ENCODE data around the gene MAPKAPK2.

- no peak for TF ChIP-seq USF1 (CRISPR knock-in tag; IDR thresholded peaks at IDR 0.05)
- TF ChIP-seq, protein P1, sequence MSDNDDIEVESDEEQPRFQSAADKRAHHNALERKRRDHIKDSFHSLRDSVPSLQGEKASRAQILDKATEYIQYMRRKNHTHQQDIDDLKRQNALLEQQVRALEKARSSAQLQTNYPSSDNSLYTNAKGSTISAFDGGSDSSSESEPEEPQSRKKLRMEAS (CRISPR knock-in tag; IDR thresholded peaks at IDR 0.05) = no peak
- no peak for TF ChIP-seq ATF3 (CRISPR knock-in tag; conservative IDR thresholded peaks at IDR 0.05)
- no peak for TF ChIP-seq ZNF121 (CRISPR knock-in tag; IDR thresholded peaks at IDR 0.05)
- TF ChIP-seq AFF4 (CRISPR knock-in tag; IDR thresholded peaks at IDR 0.05; ENCODE audit: borderline replicate concordance) = no peak
- TF ChIP-seq JUN (CRISPR knock-in tag; IDR thresholded peaks at IDR 0.05) = no peak
- TF ChIP-seq, protein P2, sequence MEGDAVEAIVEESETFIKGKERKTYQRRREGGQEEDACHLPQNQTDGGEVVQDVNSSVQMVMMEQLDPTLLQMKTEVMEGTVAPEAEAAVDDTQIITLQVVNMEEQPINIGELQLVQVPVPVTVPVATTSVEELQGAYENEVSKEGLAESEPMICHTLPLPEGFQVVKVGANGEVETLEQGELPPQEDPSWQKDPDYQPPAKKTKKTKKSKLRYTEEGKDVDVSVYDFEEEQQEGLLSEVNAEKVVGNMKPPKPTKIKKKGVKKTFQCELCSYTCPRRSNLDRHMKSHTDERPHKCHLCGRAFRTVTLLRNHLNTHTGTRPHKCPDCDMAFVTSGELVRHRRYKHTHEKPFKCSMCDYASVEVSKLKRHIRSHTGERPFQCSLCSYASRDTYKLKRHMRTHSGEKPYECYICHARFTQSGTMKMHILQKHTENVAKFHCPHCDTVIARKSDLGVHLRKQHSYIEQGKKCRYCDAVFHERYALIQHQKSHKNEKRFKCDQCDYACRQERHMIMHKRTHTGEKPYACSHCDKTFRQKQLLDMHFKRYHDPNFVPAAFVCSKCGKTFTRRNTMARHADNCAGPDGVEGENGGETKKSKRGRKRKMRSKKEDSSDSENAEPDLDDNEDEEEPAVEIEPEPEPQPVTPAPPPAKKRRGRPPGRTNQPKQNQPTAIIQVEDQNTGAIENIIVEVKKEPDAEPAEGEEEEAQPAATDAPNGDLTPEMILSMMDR (IDR thresholded peaks at IDR 0.05) = no peak
- TF ChIP-seq, protein P3, sequence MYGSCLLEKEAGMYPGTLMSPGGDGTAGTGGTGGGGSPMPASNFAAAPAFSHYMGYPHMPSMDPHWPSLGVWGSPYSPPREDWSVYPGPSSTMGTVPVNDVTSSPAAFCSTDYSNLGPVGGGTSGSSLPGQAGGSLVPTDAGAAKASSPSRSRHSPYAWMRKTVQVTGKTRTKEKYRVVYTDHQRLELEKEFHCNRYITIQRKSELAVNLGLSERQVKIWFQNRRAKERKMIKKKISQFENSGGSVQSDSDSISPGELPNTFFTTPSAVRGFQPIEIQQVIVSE (CRISPR knock-in tag; IDR thresholded peaks at IDR 0.05; ENCODE audit: borderline replicate concordance) = no peak
- TF ChIP-seq, protein P4, sequence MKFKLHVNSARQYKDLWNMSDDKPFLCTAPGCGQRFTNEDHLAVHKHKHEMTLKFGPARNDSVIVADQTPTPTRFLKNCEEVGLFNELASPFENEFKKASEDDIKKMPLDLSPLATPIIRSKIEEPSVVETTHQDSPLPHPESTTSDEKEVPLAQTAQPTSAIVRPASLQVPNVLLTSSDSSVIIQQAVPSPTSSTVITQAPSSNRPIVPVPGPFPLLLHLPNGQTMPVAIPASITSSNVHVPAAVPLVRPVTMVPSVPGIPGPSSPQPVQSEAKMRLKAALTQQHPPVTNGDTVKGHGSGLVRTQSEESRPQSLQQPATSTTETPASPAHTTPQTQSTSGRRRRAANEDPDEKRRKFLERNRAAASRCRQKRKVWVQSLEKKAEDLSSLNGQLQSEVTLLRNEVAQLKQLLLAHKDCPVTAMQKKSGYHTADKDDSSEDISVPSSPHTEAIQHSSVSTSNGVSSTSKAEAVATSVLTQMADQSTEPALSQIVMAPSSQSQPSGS (CRISPR knock-in tag; IDR thresholded peaks at IDR 0.05; ENCODE audit: borderline replicate concordance, low read depth) = no peak
These were observed 29.2 kb downstream of the MAPKAPK2 start for GRCh38 chr1:206713910-206714312.
